Endothelial cell of umbilical vein (primary cell): ENCODE measurements around the gene BABAM2.
"Not testable (repeated sequence)": the region's sequence is repeated elsewhere in the genome, so short reads cannot be mapped to it uniquely, and the experiment has no call there.

Experiments used
- GATA2 ChIP-seq: IDR thresholded peaks from 2 replicates; pipeline ENCODE4 v1.7.0; 2011; ENCODE audit warnings: low read depth, mild to moderate bottlenecking, moderate library complexity, mixed read lengths, low read length; ENCODE audit not compliant: insufficient read length, insufficient read depth
- POLR2A ChIP-seq: IDR thresholded peaks from 2 replicates; pipeline ENCODE4 v1.6.1; 2012; ENCODE audit warnings: low read depth, mild to moderate bottlenecking, control low read depth, low read length
- POLR2AphosphoS5 ChIP-seq: IDR thresholded peaks from 2 replicates; pipeline ENCODE4 v1.6.1; 2012; ENCODE audit warnings: low read depth, mild to moderate bottlenecking, control low read depth, low read length, moderate library complexity; ENCODE audit not compliant: insufficient read depth
- TF ChIP-seq, protein P1 (sequence below), 2 donors: IDR thresholded peaks; 1 replicate in 1 of 2; 2 replicates in 1 of 2; pipeline ENCODE4 v1.5.1; 2011; ENCODE audit warnings: low read length in 2 of 2, mild to moderate bottlenecking in 2 of 2, moderate library complexity in 2 of 2, control low read depth in 1 of 2, inconsistent platforms in 1 of 2, low read depth in 1 of 2; ENCODE audit not compliant: insufficient read depth in 1 of 2; ENCODE audit errors: extremely low read depth in 1 of 2

- not testable (repeated sequence) for TF ChIP-seq POLR2AphosphoS5, GATA2, POLR2A
- TF ChIP-seq, protein P1, sequence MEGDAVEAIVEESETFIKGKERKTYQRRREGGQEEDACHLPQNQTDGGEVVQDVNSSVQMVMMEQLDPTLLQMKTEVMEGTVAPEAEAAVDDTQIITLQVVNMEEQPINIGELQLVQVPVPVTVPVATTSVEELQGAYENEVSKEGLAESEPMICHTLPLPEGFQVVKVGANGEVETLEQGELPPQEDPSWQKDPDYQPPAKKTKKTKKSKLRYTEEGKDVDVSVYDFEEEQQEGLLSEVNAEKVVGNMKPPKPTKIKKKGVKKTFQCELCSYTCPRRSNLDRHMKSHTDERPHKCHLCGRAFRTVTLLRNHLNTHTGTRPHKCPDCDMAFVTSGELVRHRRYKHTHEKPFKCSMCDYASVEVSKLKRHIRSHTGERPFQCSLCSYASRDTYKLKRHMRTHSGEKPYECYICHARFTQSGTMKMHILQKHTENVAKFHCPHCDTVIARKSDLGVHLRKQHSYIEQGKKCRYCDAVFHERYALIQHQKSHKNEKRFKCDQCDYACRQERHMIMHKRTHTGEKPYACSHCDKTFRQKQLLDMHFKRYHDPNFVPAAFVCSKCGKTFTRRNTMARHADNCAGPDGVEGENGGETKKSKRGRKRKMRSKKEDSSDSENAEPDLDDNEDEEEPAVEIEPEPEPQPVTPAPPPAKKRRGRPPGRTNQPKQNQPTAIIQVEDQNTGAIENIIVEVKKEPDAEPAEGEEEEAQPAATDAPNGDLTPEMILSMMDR (IDR thresholded peaks at IDR 0.05; ENCODE audit: extremely low read depth in 1 of 2, insufficient read depth in 1 of 2, low read depth in 1 of 2, low read length in 2 of 2): not testable (repeated sequence)
Observed at GRCh38 chr2:27882584-27882922, 8.0 kb upstream of the BABAM2 start.
